HEK293 (cell line): ENCODE results near the gene DENND6B.

Experiments
- CTCF ChIA-PET: fragments of 350-600 bp; formaldehyde crosslinking; extraction: SDS; loops from one replicate; lab custom pipeline; 2021; ENCODE audit warnings: antibody characterized with exemption; lab: Yijun Ruan, JAX
- POLR2A ChIA-PET: fragments of 300-600 bp; formaldehyde crosslinking; extraction: SDS; loops from one replicate; lab custom pipeline; 2020; ENCODE audit warnings: antibody characterized with exemption, inconsistent platforms; lab: Yijun Ruan, JAX
- H3K27ac ChIP-seq: fragments of 200-500 bp; sonication (Bioruptor generic); 2 replicates; pipeline ENCODE4 v1.5.1; 2014; ENCODE audit warnings: low read depth, low read length, control low read depth, inconsistent platforms; ENCODE audit errors: extremely low read depth
- H3K36me3 ChIP-seq, 2 experiments: fragments of 200-500 bp in 1 of 2; sonication (Bioruptor generic) in 1 of 2; 1 replicate in 1 of 2; 2 replicates in 1 of 2; pipeline ENCODE4 v1.5.1; 2014 to 2017; ENCODE audit warnings: inconsistent platforms in 2 of 2, low read length in 2 of 2; ENCODE audit not compliant: control insufficient read depth in 2 of 2, insufficient read depth in 1 of 2
- H3K4me1 ChIP-seq: fragments of 200-500 bp; sonication (Bioruptor generic); 2 replicates; pipeline ENCODE4 v1.5.1; 2014; ENCODE audit warnings: mild to moderate bottlenecking, low read length, inconsistent platforms; ENCODE audit not compliant: control insufficient read depth, insufficient read depth
- H3K4me3 ChIP-seq: 2 replicates; pipeline ENCODE4 v1.5.1; 2011; ENCODE audit warnings: low read depth, mild to moderate bottlenecking, control low read depth, low read length, moderate library complexity
- H3K9me3 ChIP-seq: fragments of 200-500 bp; sonication (Bioruptor generic); 2 replicates; pipeline ENCODE4 v1.5.1; 2014; ENCODE audit warnings: low read depth, low read length, inconsistent platforms; ENCODE audit not compliant: control insufficient read depth, insufficient read depth
- BCL6B ChIP-seq: fragments of 450-650 bp; formaldehyde crosslinking; IDR thresholded peaks from 2 replicates; pipeline ENCODE4 v1.5.1; 2017; ENCODE audit warnings: missing biosample characterization, missing genetic modification characterization
- GFI1B ChIP-seq: fragments of 450-650 bp; formaldehyde crosslinking; IDR thresholded peaks from 2 replicates; pipeline ENCODE4 v1.5.1; 2016; ENCODE audit warnings: missing biosample characterization, missing genetic modification characterization
- GLIS2 ChIP-seq: fragments of 450-650 bp; formaldehyde crosslinking; IDR thresholded peaks from 2 replicates; pipeline ENCODE4 v1.5.1; 2016; ENCODE audit warnings: missing biosample characterization, missing genetic modification characterization
- HIC1 ChIP-seq: fragments of 450-650 bp; formaldehyde crosslinking; IDR thresholded peaks from 2 replicates; pipeline ENCODE4 v1.5.1; 2016; ENCODE audit warnings: missing biosample characterization, missing genetic modification characterization
- KLF16 ChIP-seq: fragments of 450-650 bp; formaldehyde crosslinking; IDR thresholded peaks from 2 replicates; pipeline ENCODE4 v1.5.1; 2017; ENCODE audit warnings: missing biosample characterization, missing genetic modification characterization
- MZF1 ChIP-seq: fragments of 450-650 bp; formaldehyde crosslinking; IDR thresholded peaks from 2 replicates; pipeline ENCODE4 v1.5.1; 2017; ENCODE audit warnings: missing biosample characterization, missing genetic modification characterization, borderline replicate concordance
- ZFP3 ChIP-seq: fragments of 450-650 bp; formaldehyde crosslinking; IDR thresholded peaks from 2 replicates; pipeline ENCODE4 v1.5.1; 2016; ENCODE audit warnings: low read depth, missing biosample characterization, missing genetic modification characterization
- ZFP37 ChIP-seq: fragments of 450-650 bp; formaldehyde crosslinking; IDR thresholded peaks from 2 replicates; pipeline ENCODE4 v1.5.1; 2016; ENCODE audit warnings: missing biosample characterization, missing genetic modification characterization
- ZNF114 ChIP-seq: fragments of 450-650 bp; formaldehyde crosslinking; IDR thresholded peaks from 2 replicates; pipeline ENCODE4 v1.5.0; 2017; ENCODE audit warnings: missing biosample characterization, missing genetic modification characterization
- ZNF23 ChIP-seq: fragments of 450-650 bp; formaldehyde crosslinking; IDR thresholded peaks from 2 replicates; pipeline ENCODE4 v1.5.1; 2016; ENCODE audit warnings: missing biosample characterization, missing genetic modification characterization, borderline replicate concordance
- ZNF391 ChIP-seq: fragments of 450-650 bp; formaldehyde crosslinking; IDR thresholded peaks from 2 replicates; pipeline ENCODE4 v1.5.1; 2016; ENCODE audit warnings: low read depth, missing biosample characterization, missing genetic modification characterization, borderline replicate concordance
- ZNF433 ChIP-seq: fragments of 450-650 bp; formaldehyde crosslinking; IDR thresholded peaks from 2 replicates; pipeline ENCODE4 v1.5.1; 2016; ENCODE audit warnings: missing biosample characterization, missing genetic modification characterization, low read depth
- ZNF529 ChIP-seq: fragments of 450-650 bp; formaldehyde crosslinking; IDR thresholded peaks from 2 replicates; pipeline ENCODE4 v1.5.1; 2017; ENCODE audit warnings: missing genetic modification characterization, missing biosample characterization; ENCODE audit not compliant: insufficient replicate concordance
- ZNF549 ChIP-seq: fragments of 450-650 bp; IDR thresholded peaks from 2 replicates; pipeline ENCODE4 v1.5.1; 2018; ENCODE audit warnings: missing biosample characterization, missing genetic modification characterization, mild to moderate bottlenecking, inconsistent platforms, moderate library complexity
- ZNF600 ChIP-seq: fragments of 450-650 bp; formaldehyde crosslinking; IDR thresholded peaks from 2 replicates; pipeline ENCODE4 v1.5.1; 2016; ENCODE audit warnings: missing biosample characterization, missing genetic modification characterization
- ZNF623 ChIP-seq: fragments of 450-650 bp; formaldehyde crosslinking; IDR thresholded peaks from 2 replicates; pipeline ENCODE4 v1.5.1; 2016; ENCODE audit warnings: missing biosample characterization, missing genetic modification characterization
- ZNF626 ChIP-seq: fragments of 450-650 bp; sonication (Bioruptor Pico); formaldehyde crosslinking; IDR thresholded peaks from 2 replicates; pipeline ENCODE4 v1.5.1; 2018; ENCODE audit warnings: missing biosample characterization, missing genetic modification characterization, inconsistent platforms
- ZNF660 ChIP-seq: fragments of 450-650 bp; IDR thresholded peaks from 2 replicates; pipeline ENCODE4 v1.5.1; 2018; ENCODE audit warnings: missing biosample characterization, mild to moderate bottlenecking, missing genetic modification characterization

DENND6B gene

GRCh38 chr22:50298266-50298637 lies 28.6 kb downstream of the DENND6B start:
- no peak for TF ChIP-seq GFI1B (tag by site-specific recombination)
- peak; percentile 6; the same call in 1 of the 2 replicates for TF ChIP-seq GLIS2 (tag by site-specific recombination)
- peak; percentile 47; the same call in 1 of the 2 replicates for TF ChIP-seq ZNF623 (tag by site-specific recombination)
- TF ChIP-seq, all 188 proteins: peak for 2
- Histone ChIP-seq H3K9me3 (no peaks in the 10 kb centered on the region), H3K4me3 (no peak overlapping the region), H3K4me1 (no peaks in the 10 kb centered on the region; the same call in 1 of the 2 replicates), H3K36me3 (peaks cover 0 to 36% of the 10 kb centered on the region in 2 experiments; a peak in 2 of 3 replicates), H3K27ac (no peak overlapping the region)
- ChIA-PET CTCF (interaction anchor here (0.7 to 1.2 kb wide), 3 partner anchors 22 to 44 kb away, joined by 3 to 5 read pairs (median 3); no protein-coding TSS in a partner anchor), POLR2A (no interaction called here)

GRCh38 chr22:50297510-50298265 lies 29.1 kb downstream of the DENND6B start:
- TF ChIP-seq ZNF391 (tag by site-specific recombination) = no peak
- TF ChIP-seq ZNF549 = no peak
- no peak for TF ChIP-seq ZFP3
- TF ChIP-seq ZNF23 (tag by site-specific recombination) = no peak
- TF ChIP-seq GLIS2 (tag by site-specific recombination) = 0 out of 2 replicates have a peak, but pooled peaks have one; percentile 34
- TF ChIP-seq ZFP37 (tag by site-specific recombination) = no peak
- no peak for TF ChIP-seq KLF16 (tag by site-specific recombination)
- TF ChIP-seq ZNF114 (tag by site-specific recombination) = no peak
- no peak for TF ChIP-seq ZNF626 (tag by site-specific recombination)
- no peak for TF ChIP-seq ZNF433 (tag by site-specific recombination)
- no peak for TF ChIP-seq ZNF529 (tag by site-specific recombination)
- no peak for TF ChIP-seq MZF1 (tag by site-specific recombination)
- no peak for TF ChIP-seq BCL6B
- TF ChIP-seq ZNF660 (tag by site-specific recombination) = no peak
- TF ChIP-seq ZNF600 (tag by site-specific recombination) = peak; percentile 40; the same call in 1 of the 2 replicates
- no peak for TF ChIP-seq HIC1 (tag by site-specific recombination)
- TF ChIP-seq, all 188 proteins: peak for 2
- ChIA-PET POLR2A (interaction anchor here (2.0 kb wide), 1 partner anchor 9 kb away, joined by 10 read pairs; the partner anchor contains the start of gene PLXNB2), CTCF (interaction anchor here (0.7 to 1.6 kb wide), 4 partner anchors 9 to 43 kb away, joined by 3 to 11 read pairs (median 4); no protein-coding TSS in a partner anchor)
- no peaks in the 10 kb centered on the region; the same call in 1 of the 2 replicates for H3K4me1 ChIP-seq
- no peak overlapping the region for H3K27ac ChIP-seq
- H3K4me3 ChIP-seq = no peak overlapping the region
- H3K36me3 ChIP-seq = peaks cover 0 to 34% of the 10 kb centered on the region in 2 experiments; a peak in 2 of 3 replicates
- no peaks in the 10 kb centered on the region for H3K9me3 ChIP-seq
